Spinal cord (tissue), 10 donors: ENCODE results near the gene DLG5. TPM values are rescaled to one million over a fixed set of nuclear protein-coding genes. Genes with fewer than 3 reads are reported as not detected.

Source experiments
- DNase-seq, 6 donors: peaks; one replicate each; pipeline versions ENCODE4 v3.0.0 to v3.0.0-alpha.2; 2013 to 2015; ENCODE audit warnings: low spot score in 6 of 6, low read depth in 4 of 6
- H3K27ac ChIP-seq: one replicate; pipeline ENCODE4 v1.5.1; 2013; ENCODE audit warnings: low read depth, low read length, control low read depth
- H3K27me3 ChIP-seq: one replicate; pipeline ENCODE4 v1.6.1; 2013; ENCODE audit warnings: low read length; ENCODE audit not compliant: control insufficient read depth, insufficient read depth
- H3K36me3 ChIP-seq: one replicate; pipeline ENCODE4 v1.6.1; 2013; ENCODE audit warnings: low read length; ENCODE audit not compliant: control insufficient read depth, insufficient read depth
- H3K4me1 ChIP-seq: one replicate; pipeline ENCODE4 v1.6.1; 2013; ENCODE audit warnings: low read length; ENCODE audit not compliant: control insufficient read depth, insufficient read depth
- H3K4me3 ChIP-seq: one replicate; pipeline ENCODE4 v1.5.1; 2013; ENCODE audit warnings: low read depth, low read length, control low read depth
- H3K9me3 ChIP-seq: one replicate; pipeline ENCODE4 v1.6.1; 2013; ENCODE audit warnings: low read length; ENCODE audit not compliant: control insufficient read depth, insufficient read depth
- WGBS: methylation state at CpG from one replicate; pipeline ENCODE4 v1.1.5; 2013; ENCODE audit warnings: missing lambda C conversion rate; ENCODE audit not compliant: insufficient coverage; 5-methylcytosine and 5-hydroxymethylcytosine counted together
- polyA plus RNA-seq, 2 donors: library from polyadenylated mRNA; unstranded; fragments of 120-200 nt; gene quantifications; one replicate each; pipeline ENCODE4 v1.2.1, GENCODE V29; 2013; ENCODE audit not compliant: insufficient read length in 2 of 2
- total RNA-seq, 2 donors: library from RNA; depleted of rRNA in 1 of 2; stranded (reverse); fragments of 120-200 nt in 1 of 2; fragments of >200 nt in 1 of 2; gene quantifications; one replicate each; pipeline versions ENCODE4 v1.2.3 to v1.2.4, GENCODE V29; 2013 to 2014
- donor health status: healthy.

The DLG5 gene
- total and polyA plus RNA-seq, 4 donors: 27.5 to 78.5 (median 51.3) TPM

GRCh38 chr10:77920495-77920894, 6.1 kb downstream of the DLG5 start:
- WGBS: 25% methylated on average over 1 of the region's 4 CpGs
- Histone ChIP-seq H3K36me3 (peaks cover 14% of the 10 kb centered on the region), H3K4me1 (peaks cover 30% of the 10 kb centered on the region), H3K9me3 (no peaks in the 10 kb centered on the region), H3K27me3 (no peaks in the 10 kb centered on the region), H3K27ac (no peak overlapping the region), H3K4me3 (no peak overlapping the region)
- no peak for DNase-seq

- Histone ChIP-seq H3K36me3 (peaks cover 14% of the 10 kb centered on the region), H3K27me3 (no peaks in the 10 kb centered on the region), H3K4me3 (no peak overlapping the region), H3K4me1 (peaks cover 24% of the 10 kb centered on the region), H3K27ac (no peak overlapping the region), H3K9me3 (no peaks in the 10 kb centered on the region)
- 94% methylated on average over 2 of the region's 4 CpGs for WGBS
- DNase-seq: no peak
These were observed 6.8 kb downstream of the DLG5 start for GRCh38 chr10:77919713-77920108.

DNA sequence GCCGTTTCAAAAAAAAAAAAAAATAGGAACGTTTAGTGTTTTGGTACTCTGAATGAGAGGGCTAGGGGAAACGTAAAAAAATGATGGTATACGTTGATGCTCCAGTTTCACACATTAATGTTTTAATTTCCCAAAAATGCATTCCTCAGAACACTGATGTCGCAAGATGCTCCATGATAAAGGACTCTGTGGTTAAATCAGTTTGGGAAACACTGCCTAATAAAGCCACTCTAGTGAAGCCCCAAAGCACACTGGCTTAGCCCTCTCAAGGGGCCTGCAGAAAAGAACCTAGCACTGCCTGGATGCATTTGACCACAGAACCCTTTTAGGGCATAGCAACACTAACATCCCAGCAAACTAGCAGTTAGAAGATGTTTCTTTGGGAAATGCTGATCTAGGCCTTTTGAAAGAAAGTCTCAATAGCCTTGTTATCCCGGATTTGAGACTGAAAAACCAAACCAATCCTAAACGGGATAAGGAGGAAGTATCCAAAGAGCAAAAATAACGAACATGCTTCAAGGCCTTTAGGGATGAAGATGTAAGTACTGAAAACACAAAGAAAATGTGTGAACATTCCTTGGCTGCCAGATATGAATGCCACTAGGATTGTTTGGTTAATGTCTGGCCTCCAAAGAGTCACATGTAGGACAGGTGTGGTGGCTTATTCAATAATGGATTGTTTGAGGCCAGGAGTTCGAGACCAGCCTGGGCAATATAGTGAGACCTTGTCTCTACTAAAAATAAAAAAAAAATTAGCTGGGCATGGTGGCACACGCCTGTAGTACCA, 11.0 kb downstream of the DLG5 start:
- WGBS: 82% methylated on average over 4 of the region's 10 CpGs
- DNase-seq: no peak
- H3K9me3 ChIP-seq: no peaks in the 10 kb centered on the region
- H3K27ac ChIP-seq: no peak overlapping the region
- H3K4me1 ChIP-seq: peaks cover 3% of the 10 kb centered on the region
- no peaks in the 10 kb centered on the region for H3K27me3 ChIP-seq
- no peaks in the 10 kb centered on the region for H3K36me3 ChIP-seq
- H3K4me3 ChIP-seq: no peak overlapping the region

- WGBS: 85% methylated on average over 3 of the region's 4 CpGs
- peaks cover 5% of the 10 kb centered on the region for H3K4me1 ChIP-seq
- no peak overlapping the region for H3K4me3 ChIP-seq
- no peaks in the 10 kb centered on the region for H3K27me3 ChIP-seq
- no peak overlapping the region for H3K27ac ChIP-seq
- no peaks in the 10 kb centered on the region for H3K36me3 ChIP-seq
- no peak for DNase-seq
- no peaks in the 10 kb centered on the region for H3K9me3 ChIP-seq
These were observed 13.5 kb downstream of the DLG5 start for GRCh38 chr10:77913090-77913489.

DNA sequence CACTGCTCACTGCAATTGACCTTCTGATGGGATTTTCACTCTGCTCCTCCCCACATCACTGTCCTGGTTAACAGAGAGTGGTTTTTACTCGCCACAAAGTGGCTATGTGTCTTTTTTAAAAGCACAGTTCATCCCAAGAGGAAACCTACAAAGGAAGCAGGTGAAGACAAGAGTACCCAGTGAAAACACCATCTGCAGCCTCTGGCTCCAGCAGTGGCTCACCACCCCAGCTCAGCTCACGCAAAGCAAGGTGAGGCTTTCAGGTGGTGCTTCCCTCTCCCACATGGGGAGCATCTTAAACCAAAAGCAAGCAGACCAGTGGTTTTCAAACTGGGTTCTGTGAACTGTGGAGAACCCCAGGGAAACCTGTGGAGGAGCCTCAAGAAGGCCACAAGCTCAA, 14.0 kb downstream of the DLG5 start:
- DNase-seq: no peak
- no peak overlapping the region for H3K4me3 ChIP-seq
- H3K36me3 ChIP-seq: no peaks in the 10 kb centered on the region
- peaks cover 5% of the 10 kb centered on the region for H3K4me1 ChIP-seq
- H3K27me3 ChIP-seq: no peaks in the 10 kb centered on the region
- WGBS: 89% methylated on average over 1 of the region's 2 CpGs
- H3K27ac ChIP-seq: no peak overlapping the region
- no peaks in the 10 kb centered on the region for H3K9me3 ChIP-seq

DNA sequence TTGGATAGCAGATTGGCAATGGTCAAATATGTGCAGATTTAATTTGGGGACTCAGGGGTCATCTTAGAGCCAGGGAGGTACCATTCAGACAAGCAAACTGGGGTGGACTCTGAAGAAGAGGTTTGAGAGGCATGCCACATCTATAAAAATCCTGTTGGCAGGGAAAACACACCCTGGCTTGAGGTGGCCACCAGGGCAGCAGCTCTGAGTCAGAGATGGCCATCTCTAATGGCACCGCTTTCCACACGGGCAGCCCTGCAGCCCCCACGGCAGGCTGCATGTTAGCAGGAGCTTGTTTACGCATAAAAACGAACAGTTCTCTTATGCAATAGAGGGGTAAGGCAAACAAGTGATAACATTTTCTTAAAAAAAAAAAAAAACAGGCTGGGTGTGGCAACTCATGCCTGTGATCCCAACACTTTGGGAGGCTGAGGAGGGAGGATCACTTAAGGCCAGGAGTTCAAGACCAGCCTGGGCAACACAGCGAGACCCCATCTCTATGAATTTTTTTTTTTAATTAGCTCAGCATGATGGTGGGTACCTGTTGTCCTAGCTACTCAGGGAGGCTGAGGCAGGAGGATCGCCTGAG, 14.9 kb downstream of the DLG5 start:
- H3K4me1 ChIP-seq: peaks cover 7% of the 10 kb centered on the region
- no peak overlapping the region for H3K27ac ChIP-seq
- no CpG with 5 or more reads among the region's 7 CpGs for WGBS
- no peaks in the 10 kb centered on the region for H3K36me3 ChIP-seq
- DNase-seq: no peak
- H3K9me3 ChIP-seq: no peaks in the 10 kb centered on the region
- no peak overlapping the region for H3K4me3 ChIP-seq
- H3K27me3 ChIP-seq: no peaks in the 10 kb centered on the region

DNA sequence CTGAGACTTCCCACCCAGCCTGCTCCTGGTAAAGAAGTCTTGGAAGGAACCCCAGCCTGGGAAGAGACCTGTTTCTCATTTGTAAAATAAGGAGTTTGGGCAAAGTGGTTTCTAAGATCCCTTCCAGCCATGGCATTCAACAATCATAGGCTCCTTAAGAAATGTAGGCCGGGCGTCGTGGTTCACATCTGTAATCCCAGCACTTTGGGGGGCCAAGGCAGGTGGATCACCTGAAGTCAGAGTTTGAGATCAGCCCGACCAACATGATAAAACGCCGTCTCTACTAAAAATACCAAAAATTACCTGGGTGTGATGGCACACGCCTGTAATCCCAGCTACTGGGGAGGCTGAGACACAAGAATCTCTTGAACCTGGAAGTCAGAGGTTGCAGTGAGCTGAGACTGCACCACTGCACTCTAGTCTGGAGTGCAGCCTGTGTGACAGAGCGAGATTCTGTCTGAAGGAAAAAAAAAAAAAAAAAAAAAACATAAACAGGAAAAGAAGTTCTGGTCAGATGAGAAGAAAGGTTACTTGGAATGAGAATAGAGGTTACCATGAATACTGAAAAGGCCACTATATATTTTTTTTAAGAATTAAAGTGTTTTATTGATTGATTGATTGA, 15.9 kb downstream of the DLG5 start:
- Histone ChIP-seq H3K27me3 (no peaks in the 10 kb centered on the region), H3K4me1 (peaks cover 9% of the 10 kb centered on the region), H3K4me3 (no peak overlapping the region), H3K36me3 (no peaks in the 10 kb centered on the region), H3K27ac (no peak overlapping the region), H3K9me3 (no peaks in the 10 kb centered on the region)
- DNase-seq: no peak
- 97% methylated on average over 5 of the region's 8 CpGs for WGBS

GRCh38 chr10:77909749-77910375, 16.7 kb downstream of the DLG5 start:
- Histone ChIP-seq H3K9me3 (no peaks in the 10 kb centered on the region), H3K4me3 (no peak overlapping the region), H3K27me3 (no peaks in the 10 kb centered on the region), H3K27ac (no peak overlapping the region), H3K36me3 (no peaks in the 10 kb centered on the region), H3K4me1 (peaks cover 9% of the 10 kb centered on the region)
- DNase-seq: no peak
- WGBS: 71% methylated on average over 8 of the region's 11 CpGs

GRCh38 chr10:77909021-77909748, 17.4 kb downstream of the DLG5 start:
- Histone ChIP-seq H3K36me3 (no peaks in the 10 kb centered on the region), H3K4me1 (peaks cover 9% of the 10 kb centered on the region), H3K27me3 (no peaks in the 10 kb centered on the region), H3K9me3 (no peaks in the 10 kb centered on the region), H3K27ac (no peak overlapping the region), H3K4me3 (no peak overlapping the region)
- no peak for DNase-seq
- WGBS: 80% methylated on average over 2 of the region's 9 CpGs
